Measurements from ENCODE around the gene KNDC1. TPM values are rescaled to one million over a fixed set of nuclear protein-coding genes. Genes with fewer than 3 reads are reported as not detected.

KNDC1 gene
- total RNA-seq, 2 donors from 2014 or later: 0.59 to 1.8 TPM

- no peak overlapping the region for H3K27ac ChIP-seq
- no peaks in the 10 kb centered on the region for H3K27me3 ChIP-seq
- no peaks in the 10 kb centered on the region for H3K4me1 ChIP-seq
- DNase-seq (ENCODE audit: low spot score): no peak
- no peaks in the 10 kb centered on the region for H3K36me3 ChIP-seq
- no peak overlapping the region for H3K4me3 ChIP-seq
- H3K9me3 ChIP-seq: no peaks in the 10 kb centered on the region
- TF ChIP-seq, protein P1, sequence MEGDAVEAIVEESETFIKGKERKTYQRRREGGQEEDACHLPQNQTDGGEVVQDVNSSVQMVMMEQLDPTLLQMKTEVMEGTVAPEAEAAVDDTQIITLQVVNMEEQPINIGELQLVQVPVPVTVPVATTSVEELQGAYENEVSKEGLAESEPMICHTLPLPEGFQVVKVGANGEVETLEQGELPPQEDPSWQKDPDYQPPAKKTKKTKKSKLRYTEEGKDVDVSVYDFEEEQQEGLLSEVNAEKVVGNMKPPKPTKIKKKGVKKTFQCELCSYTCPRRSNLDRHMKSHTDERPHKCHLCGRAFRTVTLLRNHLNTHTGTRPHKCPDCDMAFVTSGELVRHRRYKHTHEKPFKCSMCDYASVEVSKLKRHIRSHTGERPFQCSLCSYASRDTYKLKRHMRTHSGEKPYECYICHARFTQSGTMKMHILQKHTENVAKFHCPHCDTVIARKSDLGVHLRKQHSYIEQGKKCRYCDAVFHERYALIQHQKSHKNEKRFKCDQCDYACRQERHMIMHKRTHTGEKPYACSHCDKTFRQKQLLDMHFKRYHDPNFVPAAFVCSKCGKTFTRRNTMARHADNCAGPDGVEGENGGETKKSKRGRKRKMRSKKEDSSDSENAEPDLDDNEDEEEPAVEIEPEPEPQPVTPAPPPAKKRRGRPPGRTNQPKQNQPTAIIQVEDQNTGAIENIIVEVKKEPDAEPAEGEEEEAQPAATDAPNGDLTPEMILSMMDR (IDR thresholded peaks at IDR 0.05): no peak
Observed at GRCh38 chr10:133213641-133214467, 53.8 kb downstream of the KNDC1 start.

GRCh38 chr10:133214468-133215410 lies 54.7 kb downstream of the KNDC1 start:
- Histone ChIP-seq H3K4me3 (no peak overlapping the region), H3K27ac (no peak overlapping the region), H3K36me3 (no peaks in the 10 kb centered on the region), H3K27me3 (peaks cover 0 to 1% of the 10 kb centered on the region in 2 donors), H3K4me1 (no peaks in the 10 kb centered on the region), H3K9me3 (no peaks in the 10 kb centered on the region)
- TF ChIP-seq, protein P1 (IDR thresholded peaks at IDR 0.05): no peak
- DNase-seq (ENCODE audit: low spot score): no peak

GRCh38 chr10:133215586-133215985 lies 55.6 kb downstream of the KNDC1 start:
- peaks cover 0 to 3% of the 10 kb centered on the region in 2 donors for H3K27me3 ChIP-seq
- TF ChIP-seq, protein P1 (IDR thresholded peaks at IDR 0.05): no peak
- H3K4me1 ChIP-seq: no peaks in the 10 kb centered on the region
- H3K27ac ChIP-seq: no peak overlapping the region
- H3K4me3 ChIP-seq: no peak overlapping the region
- H3K36me3 ChIP-seq: no peaks in the 10 kb centered on the region
- H3K9me3 ChIP-seq: no peaks in the 10 kb centered on the region
- DNase-seq (ENCODE audit: low spot score): no peak

DNA sequence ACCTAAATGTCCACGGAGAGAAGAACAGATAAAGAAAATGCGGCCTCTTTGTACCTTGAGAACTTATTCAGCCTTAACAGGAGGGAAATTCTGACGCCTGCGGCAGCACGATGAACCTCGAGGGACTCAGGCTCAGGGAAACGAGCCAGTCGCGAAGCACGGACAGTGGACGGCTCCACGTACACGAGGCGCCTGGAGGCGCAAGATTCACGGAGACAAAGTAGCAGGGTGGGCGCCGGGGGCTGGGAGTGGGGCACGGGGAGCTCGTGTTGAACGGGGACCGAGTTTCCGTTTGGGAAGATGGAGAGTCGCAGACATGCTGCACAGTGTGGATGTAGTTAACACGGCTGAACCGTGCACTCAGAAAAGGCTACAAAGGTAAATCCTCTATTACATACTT lies 56.8 kb downstream of the KNDC1 start:
- no peak overlapping the region for H3K27ac ChIP-seq
- no peak for DNase-seq (ENCODE audit: low spot score)
- H3K4me3 ChIP-seq: no peak overlapping the region
- no peaks in the 10 kb centered on the region for H3K4me1 ChIP-seq
- TF ChIP-seq, protein P1 (IDR thresholded peaks at IDR 0.05): no peak
- no peaks in the 10 kb centered on the region for H3K9me3 ChIP-seq
- no peaks in the 10 kb centered on the region for H3K36me3 ChIP-seq
- peaks cover 0 to 3% of the 10 kb centered on the region in 2 donors for H3K27me3 ChIP-seq

DNA sequence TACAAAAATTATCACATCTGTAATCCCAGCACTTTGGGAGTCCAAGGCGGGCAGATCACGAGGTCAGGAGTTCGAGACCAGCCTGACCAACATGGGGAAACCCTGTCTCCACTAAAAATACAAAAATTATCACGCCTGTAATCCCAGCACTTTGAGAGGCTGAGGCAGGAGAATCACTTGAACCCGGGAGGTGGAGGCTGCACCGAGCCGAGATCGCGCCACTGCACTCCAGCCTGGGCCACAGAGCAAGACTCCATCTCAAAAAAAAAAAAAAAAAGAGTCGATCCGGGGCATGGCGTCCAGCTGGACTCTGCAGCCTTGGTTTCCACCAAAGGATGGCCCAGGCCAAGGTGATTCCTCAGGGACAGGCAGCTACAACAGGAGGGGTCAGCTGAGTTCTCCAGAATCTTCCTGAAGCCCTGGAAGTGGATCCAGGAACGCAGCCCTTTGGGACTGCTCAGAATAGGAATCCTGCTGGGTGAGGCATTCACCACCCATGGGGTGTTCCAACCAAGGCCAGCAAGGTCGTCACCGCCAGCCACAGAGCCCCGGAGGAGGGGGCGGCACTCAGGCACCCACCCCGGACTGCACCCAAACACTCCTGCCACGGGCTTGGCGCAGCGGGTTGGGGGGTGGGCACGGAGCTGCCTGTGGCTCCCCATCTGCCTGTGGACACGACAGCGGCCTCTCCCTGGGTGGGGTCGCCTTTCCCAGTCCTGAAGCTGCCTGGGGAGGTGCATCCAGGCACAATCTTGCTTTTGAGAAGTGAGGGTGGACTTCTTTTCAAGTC lies 58.0 kb downstream of the KNDC1 start:
- Histone ChIP-seq H3K27me3 (peaks cover 0 to 3% of the 10 kb centered on the region in 2 donors), H3K4me3 (no peak overlapping the region), H3K36me3 (no peaks in the 10 kb centered on the region), H3K4me1 (no peaks in the 10 kb centered on the region), H3K27ac (no peak overlapping the region), H3K9me3 (no peaks in the 10 kb centered on the region)
- no peak for DNase-seq (ENCODE audit: low spot score)
- TF ChIP-seq, protein P1 (IDR thresholded peaks at IDR 0.05): no peak
